Astrocyte (in vitro differentiated cells and primary cell): ENCODE measurements around the gene SLC22A7. TPM values are rescaled to one million over a fixed set of nuclear protein-coding genes. Genes with fewer than 3 reads are reported as not detected.

Experiments used
- DNase-seq: peaks from one replicate; pipeline ENCODE4 v3.0.0-alpha.2; 2010; ENCODE audit warnings: low read depth
- FAIRE-seq: peaks from 2 replicates; lab custom pipeline; 2011; peaks lifted over from hg19 to GRCh38; lab: Jason Lieb, UNC
- H2AFZ ChIP-seq: 2 replicates; pipeline ENCODE4 v1.6.0; 2012; ENCODE audit warnings: low read depth, low read length, inconsistent platforms
- H3K27ac ChIP-seq: 2 replicates; pipeline ENCODE4 v1.5.1; 2011; ENCODE audit warnings: low read depth, low read length, inconsistent platforms
- H3K27me3 ChIP-seq: 2 replicates; pipeline ENCODE4 v1.6.0; 2011; ENCODE audit warnings: low read length, inconsistent platforms; ENCODE audit not compliant: insufficient read depth
- H3K36me3 ChIP-seq: 2 replicates; pipeline ENCODE4 v1.5.1; 2011; ENCODE audit warnings: low read length, inconsistent platforms; ENCODE audit not compliant: insufficient read depth
- H3K4me1 ChIP-seq: 2 replicates; pipeline ENCODE4 v1.5.1; 2011; ENCODE audit warnings: low read length, inconsistent platforms; ENCODE audit not compliant: insufficient read depth
- H3K4me2 ChIP-seq: 2 replicates; pipeline ENCODE4 v1.6.0; 2012; ENCODE audit warnings: low read length, inconsistent platforms
- H3K4me3 ChIP-seq: 2 replicates; pipeline ENCODE4 v1.5.1; 2011; ENCODE audit warnings: low read depth, mild to moderate bottlenecking, low read length, inconsistent platforms; ENCODE audit not compliant: insufficient read depth
- H3K79me2 ChIP-seq: 2 replicates; pipeline ENCODE4 v1.6.0; 2012; ENCODE audit warnings: mild to moderate bottlenecking, low read length, inconsistent platforms; ENCODE audit not compliant: insufficient read depth
- H3K9ac ChIP-seq: 2 replicates; pipeline ENCODE4 v1.6.0; 2012; ENCODE audit warnings: mild to moderate bottlenecking, low read length, inconsistent platforms
- H3K9me3 ChIP-seq: 2 replicates; pipeline ENCODE4 v1.5.1; 2012; ENCODE audit warnings: low read depth, mild to moderate bottlenecking, low read length, inconsistent platforms; ENCODE audit not compliant: insufficient read depth
- H4K20me1 ChIP-seq: 2 replicates; pipeline ENCODE4 v1.6.0; 2012; ENCODE audit warnings: low read length, inconsistent platforms; ENCODE audit not compliant: insufficient read depth
- H3K27ac Mint-ChIP-seq: one replicate; pipeline ENCODE4 v1.8.0; 2021; ENCODE audit warnings: mild to moderate bottlenecking, mixed read lengths; ENCODE audit not compliant: unreplicated experiment
- H3K27me3 Mint-ChIP-seq: one replicate; pipeline ENCODE4 v1.8.0; 2021; ENCODE audit warnings: low read depth, mixed read lengths; ENCODE audit not compliant: unreplicated experiment
- H3K36me3 Mint-ChIP-seq: one replicate; pipeline ENCODE4 v1.8.0; 2021; ENCODE audit warnings: low read depth, mixed read lengths; ENCODE audit not compliant: unreplicated experiment
- H3K4me1 Mint-ChIP-seq: one replicate; pipeline ENCODE4 v1.8.0; 2021; ENCODE audit warnings: low read depth, mixed read lengths; ENCODE audit not compliant: unreplicated experiment
- H3K4me3 Mint-ChIP-seq: one replicate; pipeline ENCODE4 v1.8.0; 2021; ENCODE audit warnings: mild to moderate bottlenecking, moderate library complexity, mixed read lengths; ENCODE audit not compliant: unreplicated experiment
- H3K9me3 Mint-ChIP-seq: one replicate; pipeline ENCODE4 v1.8.0; 2021; ENCODE audit warnings: mild to moderate bottlenecking, mixed read lengths; ENCODE audit not compliant: unreplicated experiment
- EZH2 ChIP-seq: IDR thresholded peaks from 2 replicates; pipeline ENCODE4 v1.6.1; 2012; ENCODE audit warnings: mild to moderate bottlenecking, low read length, inconsistent platforms; ENCODE audit not compliant: insufficient read depth
- total RNA-seq: library from RNA; stranded (reverse); gene quantifications from 2 replicates; pipeline ENCODE4 v1.2.1, GENCODE V29; 2021
- TF ChIP-seq, protein P1 (sequence below): IDR thresholded peaks from 2 replicates; pipeline ENCODE4 v1.5.1; 2011; ENCODE audit warnings: low read depth, mild to moderate bottlenecking, inconsistent platforms, low read length, moderate library complexity; ENCODE audit not compliant: insufficient read depth

SLC22A7 gene
- total RNA-seq, 1 donor from 2014 or later: not detected

DNA sequence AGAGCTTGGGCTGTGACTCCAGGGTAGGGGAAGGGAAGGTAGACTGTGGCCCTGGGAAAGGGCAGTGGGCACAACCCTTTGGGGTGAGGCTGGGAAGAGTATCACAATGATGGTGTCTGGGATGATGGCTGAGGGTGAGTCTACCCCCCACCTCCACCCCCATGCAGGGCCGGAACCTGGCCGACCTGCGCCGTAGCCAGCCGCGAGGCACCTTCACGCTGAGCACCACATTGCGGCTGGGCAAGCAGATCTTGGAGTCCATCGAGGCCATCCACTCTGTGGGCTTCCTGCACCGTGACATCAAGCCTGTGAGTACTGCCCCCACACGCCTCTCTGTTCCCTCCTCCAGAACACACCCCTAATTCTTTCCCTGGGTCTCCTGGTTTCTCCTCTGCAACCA lies 44.7 kb upstream of the SLC22A7 start:
- no peak for FAIRE-seq
- Histone ChIP-seq H3K27me3 (peaks cover 26% of the 10 kb centered on the region), H3K9ac (no peak overlapping the region), H3K4me3 (no peak overlapping the region), H3K4me2 (no peak overlapping the region), H3K4me1 (no peaks in the 10 kb centered on the region), H3K79me2 (no peaks in the 10 kb centered on the region), H3K27ac (no peak overlapping the region), H3K9me3 (no peaks in the 10 kb centered on the region), H4K20me1 (no peaks in the 10 kb centered on the region), H2AFZ (no peak overlapping the region), H3K36me3 (no peaks in the 10 kb centered on the region)
- Mint-ChIP-seq H3K4me1 (no peaks in the 10 kb centered on the region), H3K9me3 (peaks cover 2% of the 10 kb centered on the region), H3K36me3 (no peaks in the 10 kb centered on the region), H3K27me3 (peaks cover 60% of the 10 kb centered on the region), H3K27ac (no peak overlapping the region), H3K4me3 (no peak overlapping the region)
- DNase-seq: no peak
- TF ChIP-seq, protein P1, sequence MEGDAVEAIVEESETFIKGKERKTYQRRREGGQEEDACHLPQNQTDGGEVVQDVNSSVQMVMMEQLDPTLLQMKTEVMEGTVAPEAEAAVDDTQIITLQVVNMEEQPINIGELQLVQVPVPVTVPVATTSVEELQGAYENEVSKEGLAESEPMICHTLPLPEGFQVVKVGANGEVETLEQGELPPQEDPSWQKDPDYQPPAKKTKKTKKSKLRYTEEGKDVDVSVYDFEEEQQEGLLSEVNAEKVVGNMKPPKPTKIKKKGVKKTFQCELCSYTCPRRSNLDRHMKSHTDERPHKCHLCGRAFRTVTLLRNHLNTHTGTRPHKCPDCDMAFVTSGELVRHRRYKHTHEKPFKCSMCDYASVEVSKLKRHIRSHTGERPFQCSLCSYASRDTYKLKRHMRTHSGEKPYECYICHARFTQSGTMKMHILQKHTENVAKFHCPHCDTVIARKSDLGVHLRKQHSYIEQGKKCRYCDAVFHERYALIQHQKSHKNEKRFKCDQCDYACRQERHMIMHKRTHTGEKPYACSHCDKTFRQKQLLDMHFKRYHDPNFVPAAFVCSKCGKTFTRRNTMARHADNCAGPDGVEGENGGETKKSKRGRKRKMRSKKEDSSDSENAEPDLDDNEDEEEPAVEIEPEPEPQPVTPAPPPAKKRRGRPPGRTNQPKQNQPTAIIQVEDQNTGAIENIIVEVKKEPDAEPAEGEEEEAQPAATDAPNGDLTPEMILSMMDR: no peak
- no peak for TF ChIP-seq EZH2

DNA sequence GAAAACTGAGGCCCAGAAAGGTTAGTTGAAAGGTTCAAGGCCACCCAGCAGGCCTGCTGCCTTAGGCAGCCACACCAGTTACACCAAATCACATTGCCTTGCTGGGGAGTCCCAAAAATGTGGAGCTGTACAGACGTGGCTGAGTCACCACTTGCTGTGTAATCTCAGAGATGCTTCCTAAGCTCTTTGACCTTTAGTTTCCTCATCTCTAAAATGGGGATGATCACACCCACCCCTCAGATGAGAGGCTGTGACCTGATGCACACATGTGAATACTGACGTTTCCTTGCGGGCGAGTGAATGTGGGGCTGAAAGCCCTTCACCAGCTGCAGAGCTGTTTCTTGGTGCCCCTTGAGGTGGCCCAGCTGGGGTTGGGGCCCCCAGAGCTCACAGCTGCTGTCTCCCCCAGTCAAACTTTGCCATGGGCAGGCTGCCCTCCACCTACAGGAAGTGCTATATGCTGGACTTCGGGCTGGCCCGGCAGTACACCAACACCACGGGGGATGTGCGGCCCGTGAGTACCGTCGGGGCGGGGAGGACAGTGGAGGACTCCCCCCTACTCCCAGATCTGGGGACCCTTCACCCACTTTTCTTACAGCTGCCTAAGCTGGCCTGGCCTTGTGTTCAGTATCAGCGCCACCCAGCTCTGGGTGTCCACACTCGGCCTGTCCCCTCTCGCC lies 43.8 kb upstream of the SLC22A7 start:
- H3K4me3 Mint-ChIP-seq: no peak overlapping the region
- no peaks in the 10 kb centered on the region for H3K36me3 ChIP-seq
- H3K27ac Mint-ChIP-seq: no peak overlapping the region
- no peaks in the 10 kb centered on the region for H3K4me1 Mint-ChIP-seq
- H3K4me2 ChIP-seq: no peak overlapping the region
- no peaks in the 10 kb centered on the region for H3K9me3 ChIP-seq
- no peak overlapping the region for H3K4me3 ChIP-seq
- FAIRE-seq (no peak), DNase-seq (no peak)
- H3K27ac ChIP-seq: no peak overlapping the region
- H2AFZ ChIP-seq: no peak overlapping the region
- TF ChIP-seq EZH2: no peak
- TF ChIP-seq, protein P1: no peak
- no peaks in the 10 kb centered on the region for H3K79me2 ChIP-seq
- peaks cover 53% of the 10 kb centered on the region for H3K27me3 Mint-ChIP-seq
- no peaks in the 10 kb centered on the region for H3K36me3 Mint-ChIP-seq
- H3K27me3 ChIP-seq: peaks cover 19% of the 10 kb centered on the region
- H3K9ac ChIP-seq: no peak overlapping the region
- H4K20me1 ChIP-seq: no peaks in the 10 kb centered on the region
- peaks cover 2% of the 10 kb centered on the region for H3K9me3 Mint-ChIP-seq
- H3K4me1 ChIP-seq: no peaks in the 10 kb centered on the region

- no peak for FAIRE-seq
- H3K27ac ChIP-seq: no peak overlapping the region
- no peak overlapping the region for H3K9ac ChIP-seq
- H3K27ac Mint-ChIP-seq: no peak overlapping the region
- peaks cover 57% of the 10 kb centered on the region for H3K27me3 Mint-ChIP-seq
- no peaks in the 10 kb centered on the region for H3K36me3 ChIP-seq
- no peaks in the 10 kb centered on the region for H3K4me1 ChIP-seq
- no peaks in the 10 kb centered on the region for H3K4me1 Mint-ChIP-seq
- no peak overlapping the region for H3K4me3 Mint-ChIP-seq
- H3K27me3 ChIP-seq: peaks cover 19% of the 10 kb centered on the region
- no peaks in the 10 kb centered on the region for H4K20me1 ChIP-seq
- TF ChIP-seq EZH2: no peak
- TF ChIP-seq, protein P1: no peak
- no peaks in the 10 kb centered on the region for H3K36me3 Mint-ChIP-seq
- no peak overlapping the region for H2AFZ ChIP-seq
- H3K4me2 ChIP-seq: no peak overlapping the region
- no peaks in the 10 kb centered on the region for H3K9me3 ChIP-seq
- H3K4me3 ChIP-seq: no peak overlapping the region
- DNase-seq: no peak
- no peaks in the 10 kb centered on the region for H3K79me2 ChIP-seq
- peaks cover 2% of the 10 kb centered on the region for H3K9me3 Mint-ChIP-seq
Measured at GRCh38 chr6:43254846-43255245, 43.2 kb upstream of the SLC22A7 start.
